H9 (cell line): ENCODE results near the gene TTC9B. TPM values are rescaled to one million over a fixed set of nuclear protein-coding genes. Genes with fewer than 3 reads are reported as not detected.

Experiments used
- DNase-seq: peaks from one replicate; pipeline ENCODE4 v3.0.0-alpha.2; 2017
- H2AFZ ChIP-seq: one replicate; pipeline ENCODE4 v1.6.1; 2013; ENCODE audit warnings: mild to moderate bottlenecking, low read length, control low read depth, moderate library complexity
- H2AK5ac ChIP-seq: 2 replicates; pipeline ENCODE4 v1.6.1; 2013; ENCODE audit warnings: low read length, control low read depth, mixed read lengths; ENCODE audit not compliant: insufficient read length
- H2BK120ac ChIP-seq: one replicate; pipeline ENCODE4 v1.6.1; 2013; ENCODE audit warnings: low read depth, mild to moderate bottlenecking, low read length, control low read depth, inconsistent platforms; ENCODE audit not compliant: poor library complexity, severe bottlenecking
- H2BK12ac ChIP-seq: 2 replicates; pipeline ENCODE4 v1.6.1; 2013; ENCODE audit warnings: low read length, control low read depth, mixed read lengths, low read depth; ENCODE audit not compliant: insufficient read length
- H2BK15ac ChIP-seq: 2 replicates; pipeline ENCODE4 v1.6.1; 2013; ENCODE audit warnings: low read depth, low read length, control low read depth
- H2BK20ac ChIP-seq: one replicate; pipeline ENCODE4 v1.6.1; 2013; ENCODE audit warnings: low read depth, mild to moderate bottlenecking, low read length, control low read depth, inconsistent platforms; ENCODE audit not compliant: poor library complexity, severe bottlenecking
- H2BK5ac ChIP-seq: 2 replicates; pipeline ENCODE4 v1.6.1; 2013; ENCODE audit warnings: low read length, control low read depth, mixed read lengths; ENCODE audit not compliant: insufficient read length
- H3K14ac ChIP-seq: 2 replicates; pipeline ENCODE4 v1.6.1; 2013; ENCODE audit warnings: low read length, control low read depth; ENCODE audit not compliant: insufficient read depth
- H3K18ac ChIP-seq: 2 replicates; pipeline ENCODE4 v1.6.1; 2013; ENCODE audit warnings: low read depth, mild to moderate bottlenecking, mixed read lengths, low read length, control low read depth; ENCODE audit not compliant: insufficient read length
- H3K23ac ChIP-seq: 2 replicates; pipeline ENCODE4 v1.6.1; 2013; ENCODE audit warnings: low read length, control low read depth, mixed read lengths, low read depth; ENCODE audit not compliant: insufficient read length
- H3K23me2 ChIP-seq: 2 replicates; pipeline ENCODE4 v1.6.1; 2013; ENCODE audit warnings: low read depth, mild to moderate bottlenecking, mixed read lengths, low read length, control low read depth; ENCODE audit not compliant: insufficient read length, poor library complexity, severe bottlenecking
- H3K27ac ChIP-seq: 2 replicates; pipeline ENCODE4 v1.5.1; 2013; ENCODE audit warnings: low read length, control low read depth, mixed read lengths, low read depth; ENCODE audit not compliant: insufficient read length
- H3K27me3 ChIP-seq: 2 replicates; pipeline ENCODE4 v1.6.1; 2013; ENCODE audit warnings: low read length, control low read depth, inconsistent platforms; ENCODE audit not compliant: insufficient read depth
- H3K4ac ChIP-seq: 2 replicates; pipeline ENCODE4 v1.6.1; 2013; ENCODE audit warnings: low read depth, mild to moderate bottlenecking, control low read depth, inconsistent platforms, low read length, moderate library complexity
- H3K4me1 ChIP-seq: 2 replicates; pipeline ENCODE4 v1.6.1; 2013; ENCODE audit warnings: low read length, control low read depth, inconsistent platforms; ENCODE audit not compliant: insufficient read depth
- H3K4me2 ChIP-seq: 2 replicates; pipeline ENCODE4 v1.6.1; 2013; ENCODE audit warnings: low read length, control low read depth, mixed read lengths; ENCODE audit not compliant: insufficient read length, insufficient read depth
- H3K56ac ChIP-seq: 2 replicates; pipeline ENCODE4 v1.6.1; 2013; ENCODE audit warnings: low read depth, mild to moderate bottlenecking, mixed read lengths, low read length, control low read depth; ENCODE audit not compliant: insufficient read length
- H3K79me1 ChIP-seq: 2 replicates; pipeline ENCODE4 v1.6.1; 2013; ENCODE audit warnings: low read depth, mild to moderate bottlenecking, moderate library complexity, low read length, control low read depth, inconsistent platforms; ENCODE audit not compliant: insufficient read depth, poor library complexity, severe bottlenecking
- H3K79me2 ChIP-seq: 2 replicates; pipeline ENCODE4 v1.6.1; 2013; ENCODE audit warnings: low read length, control low read depth, inconsistent platforms; ENCODE audit not compliant: insufficient read depth
- H3K9ac ChIP-seq: 2 replicates; pipeline ENCODE4 v1.6.1; 2013; ENCODE audit warnings: low read length, control low read depth, mixed read lengths; ENCODE audit not compliant: insufficient read length; ENCODE audit errors: extremely low read depth
- H3K9me3 ChIP-seq: one replicate; pipeline ENCODE4 v1.6.1; 2013; ENCODE audit warnings: low read depth, low read length, inconsistent platforms; ENCODE audit not compliant: control insufficient read depth
- H3T11ph ChIP-seq: one replicate; pipeline ENCODE4 v1.6.1; 2013; ENCODE audit warnings: mild to moderate bottlenecking, low read length, control low read depth, inconsistent platforms
- H4K20me1 ChIP-seq: one replicate; pipeline ENCODE4 v1.6.1; 2013; ENCODE audit not compliant: control insufficient read depth, insufficient read length, insufficient read depth
- H4K5ac ChIP-seq: 2 replicates; pipeline ENCODE4 v1.6.1; 2013; ENCODE audit warnings: low read depth, mild to moderate bottlenecking, mixed read lengths, low read length, control low read depth; ENCODE audit not compliant: insufficient read length
- H4K8ac ChIP-seq: replicated peaks from 2 replicates; pipeline ENCODE4 v1.6.1; 2013; ENCODE audit warnings: low read length, control low read depth, mixed read lengths, low read depth; ENCODE audit not compliant: insufficient read length
- H4K91ac ChIP-seq: 2 replicates; pipeline ENCODE4 v1.6.1; 2013; ENCODE audit warnings: low read depth, mild to moderate bottlenecking, moderate library complexity, mixed read lengths, low read length, control low read depth; ENCODE audit not compliant: insufficient read length
- H3K27ac Mint-ChIP-seq, 3 experiments: 2 replicates in 2 of 3; 3 replicates in 1 of 3; pipeline ENCODE4 v1.8.0; 2020 to 2021; ENCODE audit warnings: mixed read lengths in 3 of 3, mild to moderate bottlenecking in 1 of 3, moderate library complexity in 1 of 3
- H3K27me3 Mint-ChIP-seq: 2 replicates; pipeline ENCODE4 v1.8.0; 2021; ENCODE audit warnings: low read depth, mild to moderate bottlenecking, moderate library complexity, mixed read lengths
- H3K36me3 Mint-ChIP-seq, 3 experiments: 2 replicates in 2 of 3; 3 replicates in 1 of 3; pipeline ENCODE4 v1.8.0; 2020 to 2021; ENCODE audit warnings: low read depth in 3 of 3, mixed read lengths in 3 of 3; ENCODE audit not compliant: insufficient read depth in 1 of 3
- H3K4me1 Mint-ChIP-seq, 2 experiments: 2 replicates each; pipeline ENCODE4 v1.8.0; 2020; ENCODE audit warnings: mixed read lengths in 2 of 2
- H3K4me3 Mint-ChIP-seq, 2 experiments: 2 replicates in 1 of 2; 3 replicates in 1 of 2; pipeline ENCODE4 v1.8.0; 2020 to 2021; ENCODE audit warnings: mild to moderate bottlenecking in 2 of 2, mixed read lengths in 2 of 2, moderate library complexity in 1 of 2
- H3K9me3 Mint-ChIP-seq, 2 experiments: 2 replicates in 1 of 2; 3 replicates in 1 of 2; pipeline ENCODE4 v1.8.0; 2020; ENCODE audit warnings: mild to moderate bottlenecking in 2 of 2, mixed read lengths in 2 of 2, moderate library complexity in 1 of 2
- CTCF ChIP-seq: fragments of 200-600 bp; sonication (generic); conservative IDR thresholded peaks from 3 replicates; pipeline ENCODE4 v1.8.0; 2021; ENCODE audit warnings: antibody characterized with exemption, mild to moderate bottlenecking
- WGBS: extraction: QIAGEN DNeasy Blood & Tissue Kit; methylation state at CpG from one replicate; pipeline ENCODE4 v1.1.7; 2013; ENCODE audit warnings: missing lambda C conversion rate, low lambda C conversion rate, mixed read lengths; ENCODE audit not compliant: insufficient read length; ENCODE audit errors: extremely low coverage; 5-methylcytosine and 5-hydroxymethylcytosine counted together
- total RNA-seq: library from RNA; stranded (reverse); gene quantifications from 2 replicates; pipeline ENCODE4 v1.2.1, GENCODE V29; 2021

TTC9B gene
- total RNA-seq, 1 experiment from 2014 or later: 0.15 TPM

GRCh38 chr19:40265055-40265762, 47.0 kb upstream of the TTC9B start:
- Histone ChIP-seq H3K79me1 (no peaks in the 10 kb centered on the region), H3T11ph (no peak overlapping the region), H3K79me2 (no peaks in the 10 kb centered on the region), H3K27me3 (no peaks in the 10 kb centered on the region), H2BK120ac (no peak overlapping the region), H2BK12ac (no peak overlapping the region), H2BK20ac (no peak overlapping the region), H2AFZ (no peak overlapping the region), H3K4me1 (no peaks in the 10 kb centered on the region), H3K23me2 (no peaks in the 10 kb centered on the region), H4K8ac (no peak overlapping the region), H4K91ac (no peak overlapping the region), H3K4ac (no peak overlapping the region), H3K23ac (no peak overlapping the region), H3K56ac (no peak overlapping the region), H3K18ac (no peak overlapping the region), H3K27ac (no peak overlapping the region), H3K14ac (no peak overlapping the region), H2BK5ac (no peak overlapping the region), H3K4me2 (no peak overlapping the region), H3K9ac (no peak overlapping the region), H2BK15ac (no peak overlapping the region), H4K5ac (no peak overlapping the region), H4K20me1 (peaks cover 2% of the 10 kb centered on the region), H2AK5ac (no peak overlapping the region), H3K9me3 (no peaks in the 10 kb centered on the region)
- peak overlapping the region in 2 of 3 experiments; percentile 12 to 82; a peak in 3 of 7 replicates for H3K27ac Mint-ChIP-seq
- H3K27me3 Mint-ChIP-seq: no peaks in the 10 kb centered on the region; the same call in 1 of the 2 replicates
- H3K36me3 Mint-ChIP-seq: peaks cover 18 to 39% (median 36%) of the 10 kb centered on the region in 3 experiments
- no CpG with 5 or more reads among the region's 22 CpGs for WGBS
- no peaks in the 10 kb centered on the region for H3K9me3 Mint-ChIP-seq
- H3K4me1 Mint-ChIP-seq: peaks cover 29 to 34% of the 10 kb centered on the region in 2 experiments
- DNase-seq: no peak
- no peak for TF ChIP-seq CTCF
- H3K4me3 Mint-ChIP-seq: no peak overlapping the region
